ENCODE measurements around the gene ANKRD23.

ANKRD23 gene

GRCh38 chr2:96861074-96861473, 17.3 kb upstream of the ANKRD23 start:
- no peak overlapping the region for H3K4me3 ChIP-seq (ENCODE audit: low read depth, low read length)
- no peak for TF ChIP-seq CTCF (conservative IDR thresholded peaks at IDR 0.05; ENCODE audit: low read depth, low read length)
- no peak for DNase-seq (ENCODE audit: low read depth)

GRCh38 chr2:96860065-96861029, 16.5 kb upstream of the ANKRD23 start:
- no peak for DNase-seq (ENCODE audit: low read depth)
- H3K4me3 ChIP-seq (ENCODE audit: low read depth, low read length), result no peak overlapping the region
- no peak for TF ChIP-seq CTCF (conservative IDR thresholded peaks at IDR 0.05; ENCODE audit: low read depth, low read length)

GRCh38 chr2:96859681-96860064, 15.9 kb upstream of the ANKRD23 start:
- TF ChIP-seq CTCF (conservative IDR thresholded peaks at IDR 0.05; ENCODE audit: low read depth, low read length), result no peak
- H3K4me3 ChIP-seq (ENCODE audit: low read depth, low read length), result no peak overlapping the region
- no peak for DNase-seq (ENCODE audit: low read depth)

- no peak overlapping the region for H3K4me3 ChIP-seq (ENCODE audit: low read depth, low read length)
- DNase-seq (ENCODE audit: low read depth), result no peak
Measured at GRCh38 chr2:96859099-96859649, 15.4 kb upstream of the ANKRD23 start.

GRCh38 chr2:96857667-96858372, 14.0 kb upstream of the ANKRD23 start, which contains the start of gene ANKRD39:
Gene ANKRD39, minus strand, starts transcription at chr2:96858016. Its CDS starts 29 bp downstream, at chr2:96857987.
- peak; percentile 99 for DNase-seq (ENCODE audit: low read depth)
- H3K4me3 ChIP-seq (ENCODE audit: low read depth, low read length), result peak within 1 kb of the TSS; percentile 76
- TF ChIP-seq CTCF (conservative IDR thresholded peaks at IDR 0.05; ENCODE audit: low read depth, low read length), result peak; percentile 61

More at GRCh38 chr2:96859099-96859649, 15.4 kb upstream of the ANKRD23 start:
- TF ChIP-seq CTCF (conservative IDR thresholded peaks at IDR 0.05; ENCODE audit: low read depth, low read length), result no peak

- TF ChIP-seq CTCF (conservative IDR thresholded peaks at IDR 0.05; ENCODE audit: low read depth, low read length), result no peak
- peak overlapping the region; percentile 76 for H3K4me3 ChIP-seq (ENCODE audit: low read depth, low read length)
- peak; percentile 24 for DNase-seq (ENCODE audit: low read depth)
Measured at GRCh38 chr2:96856776-96857666, 13.2 kb upstream of the ANKRD23 start.
